H9 (cell line): ENCODE results near the gene ZNF644. TPM values are rescaled to one million over a fixed set of nuclear protein-coding genes. Genes with fewer than 3 reads are reported as not detected.
"Not testable (repeated sequence)": the region's sequence is repeated elsewhere in the genome, so short reads cannot be mapped to it uniquely, and the experiment has no call there.

Source experiments
- DNase-seq: peaks from one replicate; pipeline ENCODE4 v3.0.0-alpha.2; 2017
- H2AFZ ChIP-seq: one replicate; pipeline ENCODE4 v1.6.1; 2013; ENCODE audit warnings: mild to moderate bottlenecking, low read length, control low read depth, moderate library complexity
- H2AK5ac ChIP-seq: 2 replicates; pipeline ENCODE4 v1.6.1; 2013; ENCODE audit warnings: low read length, control low read depth, mixed read lengths; ENCODE audit not compliant: insufficient read length
- H2BK120ac ChIP-seq: one replicate; pipeline ENCODE4 v1.6.1; 2013; ENCODE audit warnings: low read depth, mild to moderate bottlenecking, low read length, control low read depth, inconsistent platforms; ENCODE audit not compliant: poor library complexity, severe bottlenecking
- H2BK12ac ChIP-seq: 2 replicates; pipeline ENCODE4 v1.6.1; 2013; ENCODE audit warnings: low read length, control low read depth, mixed read lengths, low read depth; ENCODE audit not compliant: insufficient read length
- H2BK15ac ChIP-seq: 2 replicates; pipeline ENCODE4 v1.6.1; 2013; ENCODE audit warnings: low read depth, low read length, control low read depth
- H2BK20ac ChIP-seq: one replicate; pipeline ENCODE4 v1.6.1; 2013; ENCODE audit warnings: low read depth, mild to moderate bottlenecking, low read length, control low read depth, inconsistent platforms; ENCODE audit not compliant: poor library complexity, severe bottlenecking
- H2BK5ac ChIP-seq: 2 replicates; pipeline ENCODE4 v1.6.1; 2013; ENCODE audit warnings: low read length, control low read depth, mixed read lengths; ENCODE audit not compliant: insufficient read length
- H3K14ac ChIP-seq: 2 replicates; pipeline ENCODE4 v1.6.1; 2013; ENCODE audit warnings: low read length, control low read depth; ENCODE audit not compliant: insufficient read depth
- H3K18ac ChIP-seq: 2 replicates; pipeline ENCODE4 v1.6.1; 2013; ENCODE audit warnings: low read depth, mild to moderate bottlenecking, mixed read lengths, low read length, control low read depth; ENCODE audit not compliant: insufficient read length
- H3K23ac ChIP-seq: 2 replicates; pipeline ENCODE4 v1.6.1; 2013; ENCODE audit warnings: low read length, control low read depth, mixed read lengths, low read depth; ENCODE audit not compliant: insufficient read length
- H3K23me2 ChIP-seq: 2 replicates; pipeline ENCODE4 v1.6.1; 2013; ENCODE audit warnings: low read depth, mild to moderate bottlenecking, mixed read lengths, low read length, control low read depth; ENCODE audit not compliant: insufficient read length, poor library complexity, severe bottlenecking
- H3K27ac ChIP-seq: 2 replicates; pipeline ENCODE4 v1.5.1; 2013; ENCODE audit warnings: low read length, control low read depth, mixed read lengths, low read depth; ENCODE audit not compliant: insufficient read length
- H3K27me3 ChIP-seq: 2 replicates; pipeline ENCODE4 v1.6.1; 2013; ENCODE audit warnings: low read length, control low read depth, inconsistent platforms; ENCODE audit not compliant: insufficient read depth
- H3K4ac ChIP-seq: 2 replicates; pipeline ENCODE4 v1.6.1; 2013; ENCODE audit warnings: low read depth, mild to moderate bottlenecking, control low read depth, inconsistent platforms, low read length, moderate library complexity
- H3K4me1 ChIP-seq: 2 replicates; pipeline ENCODE4 v1.6.1; 2013; ENCODE audit warnings: low read length, control low read depth, inconsistent platforms; ENCODE audit not compliant: insufficient read depth
- H3K4me2 ChIP-seq: 2 replicates; pipeline ENCODE4 v1.6.1; 2013; ENCODE audit warnings: low read length, control low read depth, mixed read lengths; ENCODE audit not compliant: insufficient read length, insufficient read depth
- H3K56ac ChIP-seq: 2 replicates; pipeline ENCODE4 v1.6.1; 2013; ENCODE audit warnings: low read depth, mild to moderate bottlenecking, mixed read lengths, low read length, control low read depth; ENCODE audit not compliant: insufficient read length
- H3K79me1 ChIP-seq: 2 replicates; pipeline ENCODE4 v1.6.1; 2013; ENCODE audit warnings: low read depth, mild to moderate bottlenecking, moderate library complexity, low read length, control low read depth, inconsistent platforms; ENCODE audit not compliant: insufficient read depth, poor library complexity, severe bottlenecking
- H3K79me2 ChIP-seq: 2 replicates; pipeline ENCODE4 v1.6.1; 2013; ENCODE audit warnings: low read length, control low read depth, inconsistent platforms; ENCODE audit not compliant: insufficient read depth
- H3K9ac ChIP-seq: 2 replicates; pipeline ENCODE4 v1.6.1; 2013; ENCODE audit warnings: low read length, control low read depth, mixed read lengths; ENCODE audit not compliant: insufficient read length; ENCODE audit errors: extremely low read depth
- H3K9me3 ChIP-seq: one replicate; pipeline ENCODE4 v1.6.1; 2013; ENCODE audit warnings: low read depth, low read length, inconsistent platforms; ENCODE audit not compliant: control insufficient read depth
- H3T11ph ChIP-seq: one replicate; pipeline ENCODE4 v1.6.1; 2013; ENCODE audit warnings: mild to moderate bottlenecking, low read length, control low read depth, inconsistent platforms
- H4K20me1 ChIP-seq: one replicate; pipeline ENCODE4 v1.6.1; 2013; ENCODE audit not compliant: control insufficient read depth, insufficient read length, insufficient read depth
- H4K5ac ChIP-seq: 2 replicates; pipeline ENCODE4 v1.6.1; 2013; ENCODE audit warnings: low read depth, mild to moderate bottlenecking, mixed read lengths, low read length, control low read depth; ENCODE audit not compliant: insufficient read length
- H4K8ac ChIP-seq: replicated peaks from 2 replicates; pipeline ENCODE4 v1.6.1; 2013; ENCODE audit warnings: low read length, control low read depth, mixed read lengths, low read depth; ENCODE audit not compliant: insufficient read length
- H4K91ac ChIP-seq: 2 replicates; pipeline ENCODE4 v1.6.1; 2013; ENCODE audit warnings: low read depth, mild to moderate bottlenecking, moderate library complexity, mixed read lengths, low read length, control low read depth; ENCODE audit not compliant: insufficient read length
- H3K27ac Mint-ChIP-seq, 3 experiments: 2 replicates in 2 of 3; 3 replicates in 1 of 3; pipeline ENCODE4 v1.8.0; 2020 to 2021; ENCODE audit warnings: mixed read lengths in 3 of 3, mild to moderate bottlenecking in 1 of 3, moderate library complexity in 1 of 3
- H3K27me3 Mint-ChIP-seq: 2 replicates; pipeline ENCODE4 v1.8.0; 2021; ENCODE audit warnings: low read depth, mild to moderate bottlenecking, moderate library complexity, mixed read lengths
- H3K36me3 Mint-ChIP-seq, 3 experiments: 2 replicates in 2 of 3; 3 replicates in 1 of 3; pipeline ENCODE4 v1.8.0; 2020 to 2021; ENCODE audit warnings: low read depth in 3 of 3, mixed read lengths in 3 of 3; ENCODE audit not compliant: insufficient read depth in 1 of 3
- H3K4me1 Mint-ChIP-seq, 2 experiments: 2 replicates each; pipeline ENCODE4 v1.8.0; 2020; ENCODE audit warnings: mixed read lengths in 2 of 2
- H3K4me3 Mint-ChIP-seq, 2 experiments: 2 replicates in 1 of 2; 3 replicates in 1 of 2; pipeline ENCODE4 v1.8.0; 2020 to 2021; ENCODE audit warnings: mild to moderate bottlenecking in 2 of 2, mixed read lengths in 2 of 2, moderate library complexity in 1 of 2
- H3K9me3 Mint-ChIP-seq, 2 experiments: 2 replicates in 1 of 2; 3 replicates in 1 of 2; pipeline ENCODE4 v1.8.0; 2020; ENCODE audit warnings: mild to moderate bottlenecking in 2 of 2, mixed read lengths in 2 of 2, moderate library complexity in 1 of 2
- CTCF ChIP-seq: fragments of 200-600 bp; sonication (generic); conservative IDR thresholded peaks from 3 replicates; pipeline ENCODE4 v1.8.0; 2021; ENCODE audit warnings: antibody characterized with exemption, mild to moderate bottlenecking
- WGBS: extraction: QIAGEN DNeasy Blood & Tissue Kit; methylation state at CpG from one replicate; pipeline ENCODE4 v1.1.7; 2013; ENCODE audit warnings: missing lambda C conversion rate, low lambda C conversion rate, mixed read lengths; ENCODE audit not compliant: insufficient read length; ENCODE audit errors: extremely low coverage; 5-methylcytosine and 5-hydroxymethylcytosine counted together
- total RNA-seq: library from RNA; stranded (reverse); gene quantifications from 2 replicates; pipeline ENCODE4 v1.2.1, GENCODE V29; 2021

ZNF644 gene
- total RNA-seq, 1 experiment from 2014 or later, result 78.9 TPM

- H2BK15ac ChIP-seq, result no peak overlapping the region
- no peak overlapping the region for H4K5ac ChIP-seq
- no peak overlapping the region for H2AK5ac ChIP-seq
- Mint-ChIP-seq H3K9me3 (no peaks in the 10 kb centered on the region), H3K4me1 (peaks cover 17 to 24% of the 10 kb centered on the region in 2 experiments), H3K27ac (peak overlapping the region in 2 of 3 experiments; percentile 76 to 79; a peak in 2 of 7 replicates), H3K4me3 (no peak overlapping the region), H3K36me3 (peaks cover 17 to 46% (median 39%) of the 10 kb centered on the region in 3 experiments; a peak in 6 of 7 replicates), H3K27me3 (no peaks in the 10 kb centered on the region)
- no peaks in the 10 kb centered on the region for H3K79me1 ChIP-seq
- no peak overlapping the region for H3K9ac ChIP-seq
- no peak overlapping the region for H2BK20ac ChIP-seq
- H3K79me2 ChIP-seq, result peaks cover 4% of the 10 kb centered on the region; the same call in 1 of the 2 replicates
- no peaks in the 10 kb centered on the region for H3K9me3 ChIP-seq
- no peak overlapping the region for H3K14ac ChIP-seq
- no peak overlapping the region for H3K18ac ChIP-seq
- H3K56ac ChIP-seq, result no peak overlapping the region
- no peaks in the 10 kb centered on the region for H3K4me1 ChIP-seq
- H2BK12ac ChIP-seq, result no peak overlapping the region
- H3K23ac ChIP-seq, result no peak overlapping the region
- H3K4ac ChIP-seq, result no peak overlapping the region
- TF ChIP-seq CTCF, result no peak
- H3K23me2 ChIP-seq, result no peaks in the 10 kb centered on the region
- H3T11ph ChIP-seq, result no peak overlapping the region
- H2AFZ ChIP-seq, result no peak overlapping the region
- H4K8ac ChIP-seq, result no peak overlapping the region
- H2BK5ac ChIP-seq, result no peak overlapping the region
- no peak for DNase-seq
- no peaks in the 10 kb centered on the region for H3K27me3 ChIP-seq
- no peaks in the 10 kb centered on the region for H4K20me1 ChIP-seq
- H2BK120ac ChIP-seq, result no peak overlapping the region
- no peak overlapping the region for H4K91ac ChIP-seq
- no peak overlapping the region for H3K27ac ChIP-seq
- WGBS, result no CpG with 5 or more reads among the region's 4 CpGs
- H3K4me2 ChIP-seq, result no peak overlapping the region
Measured at GRCh38 chr1:90936061-90936460, 85.8 kb downstream of the ZNF644 start.

- DNase-seq, H3K4me3 Mint-ChIP-seq, H3K56ac ChIP-seq, H3K14ac ChIP-seq, H4K91ac ChIP-seq, H3K36me3 Mint-ChIP-seq, H2AK5ac ChIP-seq, H2BK5ac ChIP-seq, H3K4ac ChIP-seq, H3K9me3 Mint-ChIP-seq, H3T11ph ChIP-seq, H2BK20ac ChIP-seq, H4K20me1 ChIP-seq, H3K18ac ChIP-seq, H3K79me2 ChIP-seq, H3K9me3 ChIP-seq, H2BK12ac ChIP-seq, H3K4me2 ChIP-seq, H3K23ac ChIP-seq, H3K23me2 ChIP-seq, H3K27me3 Mint-ChIP-seq, H3K79me1 ChIP-seq, H2BK15ac ChIP-seq, H2AFZ ChIP-seq, H2BK120ac ChIP-seq, H3K9ac ChIP-seq, H3K27me3 ChIP-seq, H4K5ac ChIP-seq, H4K8ac ChIP-seq, H3K4me1 ChIP-seq: not testable (repeated sequence)
- Mint-ChIP-seq H3K27ac (peak overlapping the region in 2 of 3 experiments; percentile 34 to 75; a peak in 4 of 7 replicates), H3K4me1 (peaks cover 49 to 54% of the 10 kb centered on the region in 2 experiments)
- WGBS, result no CpG with 5 or more reads among the region's 8 CpGs
- H3K27ac ChIP-seq, result peak overlapping the region; percentile 45
Measured at GRCh38 chr1:90928231-90928630, 93.6 kb downstream of the ZNF644 start.
